Endothelial cell of umbilical vein (primary cell): ENCODE results near the gene PLAC1.

Experiments
- CTCF ChIP-seq, 2 donors: IDR thresholded peaks; 1 replicate in 1 of 2; 2 replicates in 1 of 2; pipeline ENCODE4 v1.5.1; 2011; ENCODE audit warnings: low read length in 2 of 2, mild to moderate bottlenecking in 2 of 2, moderate library complexity in 2 of 2, control low read depth in 1 of 2, inconsistent platforms in 1 of 2, low read depth in 1 of 2; ENCODE audit not compliant: insufficient read depth in 1 of 2; ENCODE audit errors: extremely low read depth in 1 of 2
- MAX ChIP-seq: IDR thresholded peaks from 2 replicates; pipeline ENCODE4 v1.6.1; 2011; ENCODE audit not compliant: insufficient read depth, insufficient read length
- POLR2AphosphoS5 ChIP-seq: IDR thresholded peaks from 2 replicates; pipeline ENCODE4 v1.6.1; 2012; ENCODE audit warnings: low read depth, mild to moderate bottlenecking, control low read depth, low read length, moderate library complexity; ENCODE audit not compliant: insufficient read depth

GRCh38 chrX:134632355-134632754, 25.9 kb downstream of the PLAC1 start:
- TF ChIP-seq CTCF (IDR thresholded peaks at IDR 0.05; ENCODE audit: extremely low read depth in 1 of 2, insufficient read depth in 1 of 2, low read depth in 1 of 2, low read length in 2 of 2) (no peak), POLR2AphosphoS5 (no peak), MAX (no peak)
